NCI-H748 (cell line): Measurements from ENCODE around the gene CES2.
A peak's percentile ranks its signal among the peaks of the same experiment; 100 is the strongest.
"Not testable (repeated sequence)": the region's sequence is repeated elsewhere in the genome, so short reads cannot be mapped to it uniquely, and the experiment has no call there.

Experiments
- DNase-seq: peaks from one replicate; lab custom pipeline; 2025; ENCODE audit not compliant: unreplicated experiment; lab: John Stamatoyannopoulos, UW

CES2 gene, protein sequence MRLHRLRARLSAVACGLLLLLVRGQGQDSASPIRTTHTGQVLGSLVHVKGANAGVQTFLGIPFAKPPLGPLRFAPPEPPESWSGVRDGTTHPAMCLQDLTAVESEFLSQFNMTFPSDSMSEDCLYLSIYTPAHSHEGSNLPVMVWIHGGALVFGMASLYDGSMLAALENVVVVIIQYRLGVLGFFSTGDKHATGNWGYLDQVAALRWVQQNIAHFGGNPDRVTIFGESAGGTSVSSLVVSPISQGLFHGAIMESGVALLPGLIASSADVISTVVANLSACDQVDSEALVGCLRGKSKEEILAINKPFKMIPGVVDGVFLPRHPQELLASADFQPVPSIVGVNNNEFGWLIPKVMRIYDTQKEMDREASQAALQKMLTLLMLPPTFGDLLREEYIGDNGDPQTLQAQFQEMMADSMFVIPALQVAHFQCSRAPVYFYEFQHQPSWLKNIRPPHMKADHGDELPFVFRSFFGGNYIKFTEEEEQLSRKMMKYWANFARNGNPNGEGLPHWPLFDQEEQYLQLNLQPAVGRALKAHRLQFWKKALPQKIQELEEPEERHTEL

DNA sequence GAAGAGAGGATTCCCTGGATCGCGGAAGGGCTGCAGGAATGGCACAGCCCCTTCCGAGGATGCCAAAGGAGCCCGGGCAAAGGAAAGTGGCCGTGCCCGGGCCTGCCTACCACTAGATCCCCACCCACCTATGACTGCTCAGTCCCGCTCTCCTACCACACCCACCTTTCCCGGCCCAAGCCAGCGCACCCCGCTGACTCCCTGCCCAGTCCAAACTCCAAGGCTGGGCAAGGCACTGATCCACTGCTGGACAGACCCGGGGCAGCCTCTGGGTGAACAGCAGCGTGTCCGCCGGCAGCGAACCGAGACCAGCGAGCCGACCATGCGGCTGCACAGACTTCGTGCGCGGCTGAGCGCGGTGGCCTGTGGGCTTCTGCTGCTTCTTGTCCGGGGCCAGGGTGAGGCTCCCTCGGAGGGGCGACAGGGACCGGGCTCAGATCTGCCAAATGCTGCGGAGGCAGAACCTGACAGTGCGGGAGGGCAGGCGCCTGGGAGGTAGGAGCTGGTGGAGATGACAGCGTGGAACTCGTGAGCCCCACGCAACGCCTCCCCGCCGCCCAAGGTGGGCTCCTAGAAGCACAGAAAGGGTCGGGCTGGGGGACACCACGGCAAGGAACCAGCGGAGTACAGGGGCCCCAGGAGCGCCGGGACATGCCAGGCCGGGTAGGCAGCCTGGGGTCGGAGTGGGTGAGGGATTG lies at the start of gene CES2:
CES2 (plus strand) TSS at position 203 of the 698 bp plus-strand sequence; CDS start at position 323, 120 bp downstream.
- DNase-seq, result no peak

DNA sequence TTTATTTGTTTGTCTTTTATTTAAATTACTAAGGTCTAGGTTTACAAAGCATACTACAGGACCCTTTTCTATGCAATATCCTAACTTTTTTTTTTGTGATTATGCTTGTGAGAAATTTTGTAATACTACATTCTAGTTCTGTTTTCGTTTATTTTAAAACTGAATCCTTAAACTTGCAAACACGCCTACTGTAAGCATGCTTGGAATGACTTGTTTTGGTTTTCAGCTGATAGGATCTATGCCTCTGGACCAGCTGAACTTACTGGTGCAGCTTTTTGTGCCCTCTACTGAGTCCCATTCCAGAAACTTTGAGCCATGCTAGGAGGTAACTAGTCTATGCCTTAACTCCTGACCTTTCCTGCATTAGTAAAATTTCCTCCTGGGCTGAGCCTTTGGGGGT lies 49.0 kb upstream of the CES2 start:
- no peak for DNase-seq

GRCh38 chr16:66886914-66887313 lies 48.4 kb upstream of the CES2 start:
- DNase-seq, result no peak

DNA sequence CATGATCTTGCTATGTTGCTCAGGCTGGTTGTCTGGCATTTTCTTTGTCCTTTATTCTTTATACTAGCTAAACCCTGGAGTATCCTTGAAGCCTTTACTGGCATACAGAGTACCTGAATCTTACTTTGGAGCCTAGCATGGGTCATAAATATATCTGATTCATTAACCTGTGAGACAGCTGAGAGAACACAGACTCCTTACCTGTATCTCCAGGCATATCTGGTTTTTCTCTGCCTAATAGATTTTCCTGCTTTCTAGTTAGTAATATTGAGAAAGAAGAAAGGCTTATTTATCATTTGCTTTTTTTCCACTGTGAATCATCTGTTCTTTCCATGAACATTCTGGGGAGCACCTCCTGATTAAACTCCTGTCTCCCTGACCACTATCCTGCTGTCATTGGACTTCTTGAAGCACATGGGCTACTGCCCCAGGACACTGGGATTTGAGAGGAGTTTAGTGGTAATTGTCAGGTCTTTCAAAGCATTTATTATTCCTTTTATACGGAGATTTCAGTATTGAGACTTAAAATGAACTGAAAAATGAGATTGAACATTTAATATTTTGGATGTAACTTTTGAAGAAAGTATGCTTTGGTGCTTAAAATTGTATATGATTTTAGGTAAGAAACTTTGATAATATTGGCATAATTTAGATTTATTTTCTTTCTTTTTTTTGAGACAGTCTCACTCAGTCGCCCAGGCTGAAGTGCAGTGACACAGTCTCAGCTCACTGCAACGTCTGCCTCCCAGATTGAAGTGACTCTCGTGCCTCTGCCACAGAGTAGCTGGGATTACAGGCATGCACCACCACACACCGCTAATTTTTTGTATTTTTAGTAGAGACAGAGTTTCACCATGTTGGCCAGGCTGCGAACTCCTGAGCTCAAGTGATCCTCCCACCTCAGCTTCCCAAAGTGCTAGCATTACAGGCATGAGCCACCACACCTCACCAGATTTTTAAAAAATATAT lies 46.4 kb upstream of the CES2 start:
- DNase-seq, result no peak

- no peak for DNase-seq
Measured at GRCh38 chr16:66889622-66890021, 45.7 kb upstream of the CES2 start.

GRCh38 chr16:66890799-66891198 lies 44.5 kb upstream of the CES2 start:
- DNase-seq, result no peak

DNA sequence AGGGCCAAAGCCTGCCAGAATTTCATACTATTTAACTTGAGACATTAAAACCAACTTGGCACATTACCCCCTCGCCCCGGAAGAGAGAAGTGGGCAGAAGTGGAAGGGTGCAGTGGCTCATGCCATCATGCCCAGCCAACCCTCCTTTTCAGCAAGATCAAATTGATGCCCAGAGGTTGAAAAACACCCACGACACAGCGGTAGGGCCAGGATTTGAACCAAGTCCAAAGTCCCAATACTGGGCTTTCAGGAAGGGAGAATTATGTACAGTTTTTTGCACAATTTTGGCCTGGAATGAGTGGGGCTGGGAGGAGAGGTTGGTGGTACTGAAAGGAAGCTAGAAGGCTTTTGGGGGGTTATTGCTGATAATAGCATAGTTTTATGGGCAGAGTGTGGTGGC lies 44.0 kb upstream of the CES2 start:
- DNase-seq, result no peak

- DNase-seq, result no peak
Measured at GRCh38 chr16:66891797-66892196, 43.5 kb upstream of the CES2 start.

GRCh38 chr16:66894055-66894454 lies 41.3 kb upstream of the CES2 start:
- no peak for DNase-seq

DNA sequence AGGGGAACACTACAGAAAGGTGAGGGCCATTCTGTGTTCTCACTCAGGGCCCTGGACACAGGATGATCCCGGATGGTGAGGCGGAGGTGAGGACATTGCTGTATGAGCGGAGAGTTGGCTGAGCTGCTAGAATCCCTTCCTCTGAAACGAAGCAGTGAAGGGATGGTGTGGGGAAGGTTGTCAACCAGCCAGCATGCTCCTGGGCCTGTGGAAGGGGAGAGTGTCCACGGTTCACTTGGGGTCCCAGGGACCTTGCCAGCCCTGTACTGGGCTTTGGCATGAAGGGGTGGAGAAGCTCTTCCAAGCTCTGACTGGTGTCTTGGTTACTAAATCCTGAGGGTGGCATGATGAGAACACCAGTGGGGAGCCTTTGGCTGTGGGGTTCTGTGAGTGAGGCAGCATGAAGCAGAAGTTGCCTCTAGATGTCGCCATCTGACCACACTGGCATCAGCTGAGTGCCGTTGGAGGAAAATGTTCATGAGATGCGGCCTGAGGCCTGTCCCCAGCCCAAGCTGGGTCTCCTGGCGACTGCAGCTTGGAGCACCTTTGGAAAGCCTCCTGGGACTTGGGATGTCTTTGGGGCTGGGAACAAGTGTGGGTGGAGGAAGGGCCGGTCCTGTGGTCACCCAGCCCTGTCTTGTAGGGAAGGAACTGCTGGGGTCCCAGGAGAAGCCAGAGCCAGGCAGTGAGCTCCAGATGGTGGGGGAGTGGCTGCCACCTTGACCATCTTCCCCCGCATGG lies 40.2 kb upstream of the CES2 start:
- DNase-seq, result peak; percentile 55

DNA sequence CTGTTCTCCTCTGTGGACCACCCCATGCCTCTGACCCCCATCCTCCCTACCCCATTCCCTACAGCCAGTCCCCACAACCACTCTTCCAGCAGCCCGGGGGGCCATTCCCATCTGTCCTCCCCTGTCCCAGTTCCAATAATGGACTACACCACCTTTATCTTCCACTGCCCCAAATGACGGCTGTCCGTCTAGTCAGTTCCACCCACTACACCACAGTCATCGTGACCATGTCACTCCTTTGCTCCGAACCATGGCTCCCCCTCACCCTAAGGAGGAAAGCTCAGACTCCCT lies 39.7 kb upstream of the CES2 start:
- DNase-seq, result no peak

DNA sequence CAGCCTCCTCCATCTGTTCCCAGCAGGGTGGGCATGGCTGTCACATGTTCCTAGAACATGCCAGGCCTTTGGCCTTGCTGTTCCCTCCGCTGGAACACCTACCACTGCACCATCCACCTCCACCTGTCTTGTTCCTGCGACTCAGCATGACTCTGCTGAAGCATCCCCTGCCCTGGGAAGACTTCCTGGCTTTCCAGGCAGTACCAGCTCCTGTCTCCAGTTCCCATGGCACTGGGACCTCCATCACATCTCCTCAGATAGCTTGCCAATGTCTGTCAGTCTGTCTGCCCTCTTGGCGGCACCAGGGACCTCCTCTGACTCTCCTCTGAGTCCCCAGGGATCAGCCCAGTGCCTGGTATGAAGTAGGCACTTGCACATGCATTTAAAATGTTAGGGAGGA lies 39.3 kb upstream of the CES2 start:
- no peak for DNase-seq

DNA sequence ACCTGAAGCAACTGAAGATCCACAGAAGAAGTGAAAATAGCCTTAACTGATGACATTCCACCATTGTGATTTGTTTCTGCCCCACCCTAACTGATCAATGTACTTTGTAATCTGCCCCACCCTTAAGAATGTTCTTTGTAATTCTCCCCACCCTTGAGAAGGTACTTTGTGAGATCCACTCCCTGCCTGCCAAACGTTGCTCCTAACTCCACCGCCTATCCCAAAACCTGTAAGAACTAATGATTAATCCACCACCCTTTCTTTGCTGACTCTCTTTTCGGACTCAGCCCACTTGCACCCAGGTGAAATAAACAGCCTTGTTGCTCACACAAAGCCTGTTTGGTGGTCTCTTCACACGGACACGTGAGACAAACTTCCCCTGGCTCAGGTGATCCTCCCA lies 38.6 kb upstream of the CES2 start:
- not testable (repeated sequence) for DNase-seq

DNA sequence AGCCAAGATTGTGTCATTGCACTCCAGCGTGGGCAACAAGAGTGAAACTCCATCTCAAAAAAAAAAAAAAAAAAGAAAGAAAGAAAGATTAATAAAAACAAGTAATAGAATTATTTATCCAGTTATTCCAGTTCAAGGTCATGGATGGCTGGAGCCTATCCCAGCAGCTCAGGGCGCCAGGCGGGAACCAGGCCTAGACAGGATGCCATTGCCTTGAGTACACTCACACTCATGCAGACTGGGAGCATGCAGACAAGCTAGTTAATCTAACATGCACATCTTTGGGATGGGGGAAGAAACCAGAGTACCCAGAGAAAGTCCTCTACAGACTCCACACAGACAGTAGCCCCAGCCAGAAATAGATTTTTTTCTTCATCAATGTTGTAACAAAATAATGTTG lies 37.1 kb upstream of the CES2 start:
- no peak for DNase-seq

DNA sequence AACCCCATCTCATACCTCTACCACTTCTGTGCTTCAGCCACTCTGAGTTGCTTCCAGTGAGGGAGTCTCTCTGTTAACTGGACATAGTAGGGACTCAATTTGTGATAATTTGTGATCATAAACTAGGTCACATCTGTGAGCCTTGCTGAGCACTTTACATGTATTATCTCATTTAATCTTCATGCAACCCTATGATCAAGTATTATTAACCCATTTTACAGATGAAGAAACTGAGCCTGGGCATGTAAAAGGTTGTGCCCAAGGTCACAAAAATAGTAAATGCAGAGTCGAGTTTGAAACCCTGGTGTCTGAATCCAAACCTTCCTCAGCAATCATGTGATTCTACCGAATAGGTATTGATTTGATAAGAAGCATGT lies 36.4 kb upstream of the CES2 start:
- no peak for DNase-seq

GRCh38 chr16:66899310-66899944 lies 35.9 kb upstream of the CES2 start:
- no peak for DNase-seq

DNA sequence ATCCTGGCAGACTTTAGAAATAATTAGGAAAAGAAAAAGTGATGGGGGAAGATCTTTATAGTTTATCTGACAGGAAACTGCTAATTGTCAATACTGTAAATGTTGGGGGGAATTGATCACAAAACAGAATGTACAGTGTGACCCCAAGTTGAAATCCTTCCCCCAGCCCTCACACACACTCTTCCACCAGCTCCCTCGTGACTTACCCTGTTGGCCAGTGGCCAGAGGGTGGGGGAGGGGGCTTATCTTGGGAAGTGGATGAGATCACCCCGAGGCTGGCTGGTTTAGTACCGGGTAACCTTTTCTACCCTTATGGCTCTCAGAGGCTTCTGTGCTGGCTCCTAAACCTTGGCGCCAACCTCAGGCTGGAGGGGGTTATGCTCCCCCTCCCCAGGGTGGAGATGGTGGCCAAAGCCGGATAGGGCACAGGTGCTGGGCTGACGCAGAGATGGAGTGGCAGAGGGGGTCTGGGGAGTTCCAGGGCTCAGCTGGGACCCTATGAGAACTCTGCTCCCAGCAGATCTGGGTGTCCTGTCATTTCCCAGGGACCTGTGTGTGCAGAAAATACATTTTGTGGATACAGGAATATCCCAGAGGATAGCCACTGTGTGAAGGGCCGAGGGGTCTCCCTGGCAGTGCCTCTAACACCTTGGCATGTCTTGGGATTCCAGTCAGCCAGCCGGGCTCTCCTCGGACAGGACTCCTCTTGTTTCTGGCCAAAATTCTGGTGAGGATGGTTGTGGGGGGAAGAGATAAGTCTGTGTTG lies 35.2 kb upstream of the CES2 start:
- peak; percentile 14 for DNase-seq

GRCh38 chr16:66900721-66901441 lies 34.4 kb upstream of the CES2 start:
- no peak for DNase-seq

DNA sequence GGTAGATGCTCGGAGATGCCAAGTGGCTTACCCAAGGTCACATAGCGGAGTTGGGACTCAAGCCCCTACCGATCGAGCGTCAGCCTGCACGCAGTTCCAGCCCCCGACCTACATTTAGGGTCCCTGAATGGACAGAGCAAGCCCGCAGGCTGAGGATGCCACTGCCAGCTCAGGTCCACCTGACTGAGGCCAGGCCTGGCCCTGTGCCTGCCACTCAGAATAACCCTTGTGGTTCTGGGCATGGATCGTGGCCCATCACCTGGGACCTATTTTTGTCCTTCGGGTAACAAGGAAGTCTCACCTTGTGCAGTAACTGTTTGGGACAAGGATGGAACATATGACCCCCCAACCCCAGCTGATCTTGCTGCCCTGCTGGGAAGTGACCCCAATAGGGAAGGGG lies 33.7 kb upstream of the CES2 start:
- no peak for DNase-seq
